Activated naive CD4-positive, alpha-beta T cell treated with anti-CD3 and anti-CD28 coated beads, Interleukin-2, amount 50 U/mL, for 72 hours (primary cell): Measurements from ENCODE around the gene SMARCA4. TPM values are rescaled to one million over a fixed set of nuclear protein-coding genes. Genes with fewer than 3 reads are reported as not detected.
"Not testable (repeated sequence)": the region's sequence is repeated elsewhere in the genome, so short reads cannot be mapped to it uniquely, and the experiment has no call there.

Source experiments
- ATAC-seq, 2 donors: fragments of 150-1000 bp; cut with Tn5 transposase; 2 replicates each; pipeline ENCODE4 v1.10.0; 2021; ENCODE audit warnings: mild to moderate bottlenecking in 2 of 2, moderate library complexity in 2 of 2
- DNase-seq, 2 donors: peaks; one replicate each; pipeline ENCODE4 v3.0.0; 2021 to 2022; ENCODE audit warnings: low spot score in 2 of 2
- H3K27ac Mint-ChIP-seq, 2 donors: one replicate each; pipeline ENCODE4 v1.8.0; 2022; ENCODE audit warnings: mild to moderate bottlenecking in 2 of 2, mixed read lengths in 2 of 2
- H3K36me3 Mint-ChIP-seq, 2 donors: one replicate each; pipeline ENCODE4 v1.8.0; 2022; ENCODE audit warnings: mixed read lengths in 2 of 2
- H3K9me3 Mint-ChIP-seq, 2 donors: one replicate each; pipeline ENCODE4 v1.8.0; 2022; ENCODE audit warnings: mixed read lengths in 2 of 2
- total RNA-seq, 2 donors: library from RNA; stranded (reverse); gene quantifications; one replicate each; pipeline ENCODE4 v1.2.3, GENCODE V29; 2022

Gene SMARCA4
- total RNA-seq, 2 donors from 2014 or later: 86.8 to 99.4 TPM

DNA sequence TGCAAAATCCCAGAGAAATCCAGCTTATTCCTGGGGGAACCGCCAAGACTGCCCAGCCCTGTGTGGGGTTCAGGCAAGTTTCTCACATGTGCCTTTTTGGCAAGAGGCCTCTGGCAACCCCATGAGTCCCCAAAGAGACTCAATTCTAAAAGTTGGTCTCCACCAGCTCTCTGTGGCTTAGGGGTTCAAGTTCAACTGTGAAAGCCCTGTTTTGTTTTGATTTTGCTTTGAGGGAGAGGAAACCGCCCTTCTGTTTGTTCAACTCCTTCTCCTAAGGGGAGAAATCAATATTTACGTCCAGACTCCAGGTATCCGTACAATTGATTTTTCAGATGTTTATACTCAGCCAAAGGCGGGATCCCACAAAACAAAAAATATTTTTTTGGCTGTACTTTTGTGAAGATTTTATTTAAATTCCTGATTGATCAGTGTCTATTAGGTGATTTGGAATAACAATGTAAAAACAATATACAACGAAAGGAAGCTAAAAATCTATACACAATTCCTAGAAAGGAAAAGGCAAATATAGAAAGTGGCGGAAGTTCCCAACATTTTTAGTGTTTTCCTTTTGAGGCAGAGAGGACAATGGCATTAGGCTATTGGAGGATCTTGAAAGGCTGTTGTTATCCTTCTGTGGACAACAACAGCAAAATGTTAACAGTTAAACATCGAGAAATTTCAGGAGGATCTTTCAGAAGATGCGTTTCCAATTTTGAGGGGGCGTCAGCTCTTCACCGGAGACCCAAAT is 127.8 kb downstream of the SMARCA4 start:
- Mint-ChIP-seq H3K36me3 (peaks cover 5 to 35% of the 10 kb centered on the region in 2 donors), H3K27ac (peak overlapping the region; percentile 99 to 100), H3K9me3 (no peaks in the 10 kb centered on the region)
- ATAC-seq (no peak), DNase-seq (no peak)

DNA sequence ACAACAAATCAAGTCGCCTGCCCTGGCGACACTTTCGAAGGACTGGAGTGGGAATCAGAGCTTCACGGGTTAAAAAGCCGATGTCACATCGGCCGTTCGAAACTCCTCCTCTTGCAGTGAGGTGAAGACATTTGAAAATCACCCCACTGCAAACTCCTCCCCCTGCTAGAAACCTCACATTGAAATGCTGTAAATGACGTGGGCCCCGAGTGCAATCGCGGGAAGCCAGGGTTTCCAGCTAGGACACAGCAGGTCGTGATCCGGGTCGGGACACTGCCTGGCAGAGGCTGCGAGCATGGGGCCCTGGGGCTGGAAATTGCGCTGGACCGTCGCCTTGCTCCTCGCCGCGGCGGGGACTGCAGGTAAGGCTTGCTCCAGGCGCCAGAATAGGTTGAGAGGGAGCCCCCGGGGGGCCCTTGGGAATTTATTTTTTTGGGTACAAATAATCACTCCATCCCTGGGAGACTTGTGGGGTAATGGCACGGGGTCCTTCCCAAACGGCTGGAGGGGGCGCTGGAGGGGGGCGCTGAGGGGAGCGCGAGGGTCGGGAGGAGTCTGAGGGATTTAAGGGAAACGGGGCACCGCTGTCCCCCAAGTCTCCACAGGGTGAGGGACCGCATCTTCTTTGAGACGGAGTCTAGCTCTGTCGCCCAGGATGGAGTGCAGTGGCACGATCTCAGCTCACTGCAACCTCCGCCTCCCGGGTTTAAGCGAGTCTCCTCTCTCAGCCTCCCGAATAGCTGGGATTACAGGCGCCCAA is 128.6 kb downstream of the SMARCA4 start, which contains the start of gene LDLR:
Gene LDLR (plus strand): TSS at position 210 of the 760 bp plus-strand sequence. CDS start 86 bp downstream, at position 296.
- Mint-ChIP-seq H3K27ac (peak within 1 kb of the TSS; percentile 99 to 100), H3K36me3 (peaks cover 6 to 39% of the 10 kb centered on the region in 2 donors), H3K9me3 (no peaks in the 10 kb centered on the region)
- ATAC-seq: peak; percentile 47 to 58
- DNase-seq: peak; percentile 79 to 81

DNA sequence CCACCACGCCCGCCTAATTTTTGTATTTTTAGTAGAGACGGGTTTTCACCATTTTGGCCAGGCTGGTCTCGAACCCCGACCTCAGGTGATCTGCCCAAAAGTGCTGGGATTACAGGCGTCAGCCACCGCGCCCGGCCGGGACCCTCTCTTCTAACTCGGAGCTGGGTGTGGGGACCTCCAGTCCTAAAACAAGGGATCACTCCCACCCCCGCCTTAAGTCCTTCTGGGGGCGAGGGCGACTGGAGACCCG is 129.1 kb downstream of the SMARCA4 start:
- DNase-seq, H3K9me3 Mint-ChIP-seq: not testable (repeated sequence)
- Mint-ChIP-seq H3K27ac (peak overlapping the region; percentile 99 to 100), H3K36me3 (peaks cover 11 to 44% of the 10 kb centered on the region in 2 donors)
- ATAC-seq: peak; percentile 2 to 11

DNA sequence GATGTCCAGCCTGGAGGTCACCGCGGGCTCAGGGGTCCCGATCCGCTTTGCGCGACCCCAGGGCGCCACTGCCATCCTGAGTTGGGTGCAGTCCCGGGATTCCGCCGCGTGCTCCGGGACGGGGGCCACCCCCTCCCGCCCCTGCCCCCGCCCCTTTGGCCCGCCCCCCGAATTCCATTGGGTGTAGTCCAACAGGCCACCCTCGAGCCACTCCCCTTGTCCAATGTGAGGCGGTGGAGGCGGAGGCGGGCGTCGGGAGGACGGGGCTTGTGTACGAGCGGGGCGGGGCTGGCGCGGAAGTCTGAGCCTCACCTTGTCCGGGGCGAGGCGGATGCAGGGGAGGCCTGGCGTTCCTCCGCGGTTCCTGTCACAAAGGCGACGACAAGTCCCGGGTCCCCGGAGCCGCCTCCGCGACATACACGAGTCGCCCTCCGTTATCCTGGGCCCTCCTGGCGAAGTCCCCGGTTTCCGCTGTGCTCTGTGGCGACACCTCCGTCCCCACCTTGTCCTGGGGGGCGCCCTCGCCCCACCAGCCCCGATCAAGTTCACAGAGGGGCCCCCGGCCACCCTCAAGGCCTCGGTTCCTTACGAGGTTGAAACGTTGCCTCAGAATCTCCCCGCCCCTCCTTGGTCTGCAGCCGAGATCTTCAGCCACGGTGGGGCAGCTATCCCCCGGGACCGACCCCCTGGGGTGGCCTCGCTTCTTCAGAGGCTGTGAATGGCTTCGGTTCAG is 129.6 kb downstream of the SMARCA4 start:
- H3K9me3 Mint-ChIP-seq: no peaks in the 10 kb centered on the region
- peaks cover 12 to 44% of the 10 kb centered on the region in 2 donors for H3K36me3 Mint-ChIP-seq
- DNase-seq: peak; percentile 95 to 96
- peak overlapping the region; percentile 99 to 100 for H3K27ac Mint-ChIP-seq
- ATAC-seq: peak; percentile 83 to 84

DNA sequence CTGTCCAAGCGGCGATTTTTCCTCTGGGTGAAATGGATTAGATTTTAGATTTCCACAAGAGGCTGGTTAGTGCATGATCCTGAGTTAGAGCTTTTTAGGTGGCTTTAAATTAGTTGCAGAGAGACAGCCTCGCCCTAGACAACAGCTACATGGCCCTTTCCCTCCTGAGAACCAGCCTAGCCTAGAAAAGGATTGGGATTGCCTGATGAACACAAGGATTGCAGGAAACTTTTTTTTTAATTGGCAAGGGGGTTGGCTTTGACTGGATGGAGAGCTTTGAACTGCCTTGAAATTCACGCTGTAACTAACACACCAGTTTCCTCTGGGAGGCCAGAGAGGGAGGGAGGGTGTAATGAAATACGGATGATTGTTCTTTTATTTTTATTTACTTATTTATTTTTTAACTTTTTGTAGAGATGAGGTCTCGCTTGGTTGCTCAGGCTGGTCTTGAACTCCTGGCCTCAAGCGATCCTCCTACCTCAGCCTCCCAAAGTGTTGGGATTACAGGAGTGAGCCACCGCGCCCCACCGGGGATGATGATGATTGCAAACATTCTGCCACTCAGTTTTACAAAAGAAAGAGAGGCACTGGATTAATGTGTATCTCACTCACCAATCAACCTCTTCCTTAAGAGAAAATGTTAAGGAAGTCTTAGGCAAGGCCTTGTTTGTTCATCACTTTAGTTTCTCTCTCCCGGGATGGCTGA is 130.3 kb downstream of the SMARCA4 start:
- H3K27ac Mint-ChIP-seq: peak overlapping the region; percentile 99

DNA sequence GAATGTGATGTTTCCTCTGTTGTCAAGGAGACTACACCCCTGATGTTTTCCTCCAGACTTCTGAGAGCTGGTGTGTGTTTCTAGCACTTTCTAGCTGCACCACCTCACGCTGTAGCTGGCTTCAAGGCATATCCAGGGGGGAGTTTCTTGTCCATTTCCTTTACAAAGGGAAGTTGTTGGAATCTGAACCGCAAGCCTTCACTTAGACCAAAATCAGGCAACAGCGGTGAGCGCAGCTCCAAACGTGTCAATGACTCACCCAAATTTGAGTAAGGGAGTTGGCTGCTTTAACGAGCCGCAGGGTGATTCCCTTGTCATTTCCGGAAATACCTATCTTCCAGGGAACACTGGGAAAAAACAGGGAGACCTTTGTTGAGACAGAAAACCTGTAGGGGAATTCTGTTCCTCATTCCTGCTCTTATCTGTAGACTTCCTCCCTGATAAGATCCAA is 130.9 kb downstream of the SMARCA4 start:
- DNase-seq: peak; percentile 52 to 72
- ATAC-seq: peak; percentile 2 to 5
- Mint-ChIP-seq H3K36me3 (peaks cover 18 to 55% of the 10 kb centered on the region in 2 donors), H3K27ac (peak overlapping the region; percentile 99), H3K9me3 (peaks cover 5% of the 10 kb centered on the region in 2 donors)

More for the DNA sequence above, 130.3 kb downstream of the SMARCA4 start:
- DNase-seq (no peak), ATAC-seq (no peak)
- H3K9me3 Mint-ChIP-seq: peaks cover under 1% of the 10 kb centered on the region in 2 donors
- H3K36me3 Mint-ChIP-seq: peaks cover 13 to 49% of the 10 kb centered on the region in 2 donors

DNA sequence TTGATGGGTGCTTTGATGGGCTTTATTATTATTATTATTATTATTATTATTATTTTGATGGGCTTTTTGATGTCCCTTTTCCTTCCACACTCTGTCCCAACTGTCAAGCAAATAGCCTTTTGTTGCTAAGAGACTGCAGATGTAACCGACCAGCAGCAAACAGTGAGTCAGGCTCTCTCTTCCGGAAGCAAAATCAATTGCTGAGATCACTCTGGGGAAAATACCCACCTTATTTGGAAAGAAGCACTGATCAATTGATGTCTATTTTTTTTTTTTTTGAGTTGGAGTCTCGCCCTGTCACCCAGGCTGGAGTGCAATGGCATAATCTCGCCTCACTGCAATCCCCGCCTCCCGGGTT is 131.3 kb downstream of the SMARCA4 start:
- Mint-ChIP-seq H3K9me3 (peaks cover 5% of the 10 kb centered on the region in 2 donors), H3K36me3 (peaks cover 18 to 56% of the 10 kb centered on the region in 2 donors), H3K27ac (peak overlapping the region; percentile 99)
- DNase-seq (peak in 1 of 2 donors; percentile 40), ATAC-seq (peak; percentile 28 to 31)

DNA sequence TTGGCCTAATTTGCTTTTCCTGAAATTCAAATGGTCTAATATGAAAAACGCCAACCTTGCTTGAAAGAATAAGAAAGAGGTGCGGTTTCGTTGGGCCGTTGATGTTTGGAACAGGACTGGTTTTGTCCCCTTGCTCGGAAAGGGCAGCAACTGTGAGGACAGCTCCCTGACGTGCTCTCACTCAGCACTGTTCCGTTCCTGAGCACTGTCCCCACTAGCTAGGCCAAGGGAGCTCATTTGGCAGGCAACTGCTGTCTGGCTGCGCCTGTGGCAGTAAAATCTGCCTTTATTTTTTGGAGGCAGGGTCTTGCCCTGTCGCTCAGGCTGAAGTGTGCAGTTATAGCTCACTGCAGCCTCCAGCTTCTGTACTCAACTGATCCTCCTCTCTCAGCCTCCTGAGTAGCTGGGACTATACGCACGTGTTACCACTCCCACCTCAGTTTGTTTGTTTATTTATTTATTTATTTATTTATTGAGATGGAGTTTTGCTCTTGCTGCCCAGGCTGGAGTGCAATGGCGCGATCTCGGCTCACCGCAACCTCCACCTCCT is 132.9 kb downstream of the SMARCA4 start:
- Mint-ChIP-seq H3K27ac (peak overlapping the region; percentile 98 to 99), H3K36me3 (peaks cover 18 to 56% of the 10 kb centered on the region in 2 donors), H3K9me3 (peaks cover 5% of the 10 kb centered on the region in 2 donors)
- DNase-seq (no peak), ATAC-seq (no peak)

DNA sequence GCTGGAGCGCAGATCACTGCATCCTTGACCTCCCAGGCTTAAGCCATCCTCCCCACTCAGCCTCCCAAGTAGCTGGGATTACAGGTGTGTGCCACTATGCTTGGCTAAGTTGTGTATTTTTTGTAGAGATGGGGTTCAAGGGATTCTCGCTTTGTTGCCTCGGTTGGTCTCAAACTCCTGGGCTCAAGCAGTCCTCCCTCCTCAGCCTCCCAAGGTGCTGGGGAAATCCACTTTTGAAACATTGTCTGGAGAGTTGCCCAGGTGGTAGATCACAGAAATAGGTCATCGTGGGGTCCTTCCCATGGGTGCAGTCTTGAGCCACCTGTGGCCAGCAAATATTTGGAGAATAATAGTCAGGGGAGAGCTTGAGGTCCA is 133.7 kb downstream of the SMARCA4 start:
- H3K36me3 Mint-ChIP-seq: peaks cover 14 to 59% of the 10 kb centered on the region in 2 donors
- peaks cover 5% of the 10 kb centered on the region in 2 donors for H3K9me3 Mint-ChIP-seq
- peak overlapping the region; percentile 85 to 98 for H3K27ac Mint-ChIP-seq
- DNase-seq (no peak), ATAC-seq (no peak)

DNA sequence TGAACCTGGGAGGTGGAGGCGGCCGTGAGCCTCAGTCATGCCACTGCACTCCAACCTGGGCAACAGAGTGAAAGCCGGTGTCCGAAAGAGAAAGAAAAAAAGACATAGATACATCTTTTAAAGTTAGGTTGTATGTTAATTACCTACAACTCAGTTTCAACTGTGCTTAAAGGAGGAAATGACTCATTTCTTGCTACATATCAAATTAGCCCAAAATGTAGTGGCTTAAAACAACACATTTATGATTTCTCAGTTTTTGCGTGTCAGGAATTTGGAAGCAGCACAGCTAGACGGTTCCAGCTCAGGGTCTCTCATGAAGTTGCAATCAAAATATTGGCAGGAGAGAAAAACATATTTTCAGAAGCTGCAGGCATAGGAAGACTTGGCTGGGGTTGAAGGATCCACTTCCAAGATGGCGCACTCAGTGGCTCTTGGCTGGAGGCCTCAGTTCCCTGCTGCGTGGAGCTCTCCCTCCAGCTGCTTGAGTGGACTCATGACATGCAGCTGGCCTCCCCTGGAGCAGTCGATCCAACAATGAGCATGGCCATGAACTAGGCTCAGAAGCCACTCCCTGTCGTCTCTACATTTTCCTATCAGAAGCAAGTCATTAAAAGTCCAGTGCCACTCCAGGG is 135.5 kb downstream of the SMARCA4 start:
- H3K36me3 Mint-ChIP-seq: peaks cover 20 to 63% of the 10 kb centered on the region in 2 donors
- H3K9me3 Mint-ChIP-seq: peaks cover 5% of the 10 kb centered on the region in 2 donors
- ATAC-seq (peak; percentile 57 to 62), DNase-seq (peak in 1 of 2 donors; percentile 50)
- peak overlapping the region; percentile 85 to 98 for H3K27ac Mint-ChIP-seq

DNA sequence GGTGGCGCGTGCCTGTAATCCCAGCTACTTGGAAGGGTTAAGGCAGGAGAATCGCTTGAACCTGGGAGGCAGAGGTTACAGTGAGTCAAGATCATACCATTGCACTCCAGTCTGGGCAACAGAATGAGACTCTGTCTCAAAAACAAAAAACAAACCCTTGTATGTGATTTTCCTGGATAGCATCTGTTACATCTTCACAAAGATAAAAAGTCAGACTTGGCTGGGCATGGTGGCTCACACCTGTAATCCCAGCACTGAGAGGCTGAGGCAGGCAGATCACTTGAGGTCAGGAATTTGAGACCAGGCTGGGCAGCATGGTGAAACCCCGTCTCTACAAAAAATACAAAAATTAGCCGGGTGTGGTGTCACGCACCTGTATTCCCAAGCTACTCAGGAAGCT is 136.5 kb downstream of the SMARCA4 start:
- H3K9me3 Mint-ChIP-seq, ATAC-seq, DNase-seq, H3K27ac Mint-ChIP-seq: not testable (repeated sequence)
- peaks cover 21 to 62% of the 10 kb centered on the region in 2 donors for H3K36me3 Mint-ChIP-seq

DNA sequence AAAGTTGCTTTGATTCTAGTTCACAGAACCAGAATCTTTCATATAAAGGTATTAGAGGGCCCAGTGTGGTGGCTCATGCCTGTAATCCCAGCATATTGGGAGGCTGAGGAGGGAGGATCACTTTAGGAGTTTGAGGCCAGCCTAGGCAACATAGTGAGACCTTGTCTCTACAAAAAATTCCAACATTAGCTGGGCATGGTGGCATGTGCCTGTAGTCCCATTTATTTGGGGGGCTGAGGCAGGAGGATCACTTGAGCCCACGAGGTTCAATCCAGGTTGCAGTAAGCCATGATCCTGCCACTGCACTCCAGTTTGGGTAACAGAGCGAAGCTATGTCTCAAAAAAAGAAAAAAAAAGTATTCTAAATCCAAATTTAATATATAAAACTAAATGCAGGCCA is 137.5 kb downstream of the SMARCA4 start:
- peaks cover 5% of the 10 kb centered on the region in 2 donors for H3K9me3 Mint-ChIP-seq
- H3K27ac Mint-ChIP-seq: peak overlapping the region in 1 of 2 donors; percentile 50
- H3K36me3 Mint-ChIP-seq: peaks cover 30 to 62% of the 10 kb centered on the region in 2 donors
- DNase-seq (no peak), ATAC-seq (no peak)

DNA sequence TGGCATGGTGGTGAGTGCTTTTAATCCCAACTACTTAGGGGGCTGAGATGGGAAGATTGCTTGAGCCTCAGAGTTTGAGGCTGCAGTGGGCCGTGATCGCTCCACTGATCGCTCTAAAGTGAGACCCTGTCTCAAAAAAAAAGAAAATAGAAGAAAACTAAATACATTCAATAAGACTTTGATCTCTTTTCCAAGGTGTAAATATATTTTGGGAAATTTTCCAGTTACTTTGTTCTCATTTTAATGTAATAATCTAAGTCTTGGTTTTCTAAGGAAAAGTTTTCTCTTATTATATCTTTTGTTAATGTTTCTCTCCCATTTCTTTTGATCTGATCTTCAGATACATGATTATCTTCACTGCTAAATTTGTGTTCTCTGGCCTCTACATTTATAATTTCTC is 138.0 kb downstream of the SMARCA4 start:
- no peak overlapping the region for H3K27ac Mint-ChIP-seq
- DNase-seq: no peak
- ATAC-seq: no peak
- peaks cover 5% of the 10 kb centered on the region in 2 donors for H3K9me3 Mint-ChIP-seq
- H3K36me3 Mint-ChIP-seq: peaks cover 30 to 57% of the 10 kb centered on the region in 2 donors

DNA sequence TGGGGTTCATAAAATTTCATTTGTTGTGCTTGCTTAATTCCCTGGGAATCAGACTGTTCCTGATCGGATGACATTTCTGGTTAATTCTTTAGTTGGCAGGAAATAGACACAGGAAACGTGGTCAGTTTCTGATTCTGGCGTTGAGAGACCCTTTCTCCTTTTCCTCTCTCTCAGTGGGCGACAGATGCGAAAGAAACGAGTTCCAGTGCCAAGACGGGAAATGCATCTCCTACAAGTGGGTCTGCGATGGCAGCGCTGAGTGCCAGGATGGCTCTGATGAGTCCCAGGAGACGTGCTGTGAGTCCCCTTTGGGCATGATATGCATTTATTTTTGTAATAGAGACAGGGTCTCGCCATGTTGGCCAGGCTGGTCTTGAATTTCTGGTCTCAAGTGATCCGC is 139.2 kb downstream of the SMARCA4 start:
- H3K9me3 Mint-ChIP-seq: peaks cover 5% of the 10 kb centered on the region in 2 donors
- ATAC-seq: no peak
- peak overlapping the region in 1 of 2 donors; percentile 86 for H3K27ac Mint-ChIP-seq
- peaks cover 23 to 49% of the 10 kb centered on the region in 2 donors for H3K36me3 Mint-ChIP-seq
- DNase-seq: no peak

DNA sequence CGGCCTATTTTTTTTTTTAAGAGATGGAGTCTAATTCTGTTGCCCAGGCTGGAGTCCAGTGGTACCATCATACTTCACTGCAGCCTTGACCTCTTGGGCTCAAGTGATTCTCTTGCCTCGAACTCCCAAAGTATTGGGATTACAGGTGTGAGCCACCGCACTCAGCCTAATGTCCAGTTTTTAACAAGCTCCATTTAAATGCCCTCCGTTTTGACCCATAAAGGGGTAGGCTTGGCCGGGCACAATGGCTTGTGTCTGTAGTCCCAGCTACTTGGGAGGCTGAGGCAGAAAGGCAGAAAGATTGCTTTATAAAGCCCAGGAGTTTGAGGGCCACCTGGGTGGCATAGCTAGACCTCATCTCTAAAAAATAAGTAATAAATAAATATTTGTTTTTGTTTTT is 140.2 kb downstream of the SMARCA4 start:
- Mint-ChIP-seq H3K9me3 (peaks cover 5% of the 10 kb centered on the region in 2 donors), H3K36me3 (peaks cover 23 to 44% of the 10 kb centered on the region in 2 donors), H3K27ac (no peak overlapping the region)
- no peak for ATAC-seq
- no peak for DNase-seq
